Suprapubic skin (tissue), 4 donors: ENCODE results near the gene TUNAR. TPM values are rescaled to one million over a fixed set of nuclear protein-coding genes. Genes with fewer than 3 reads are reported as not detected.

ENCODE experiments used
- DNase-seq, 2 donors: peaks; one replicate each; pipeline ENCODE4 v3.0.0-alpha.2; 2019; ENCODE audit warnings: low spot score in 2 of 2
- H3K27ac ChIP-seq: fragments of 200-600 bp; sonication (generic); one replicate; pipeline ENCODE4 v1.5.1; 2019
- H3K27me3 ChIP-seq: fragments of 200-600 bp; sonication (generic); one replicate; pipeline ENCODE4 v1.5.1; 2019
- H3K36me3 ChIP-seq: fragments of 200-600 bp; sonication (generic); one replicate; pipeline ENCODE4 v1.5.1; 2019
- H3K4me1 ChIP-seq: fragments of 200-600 bp; sonication (generic); one replicate; pipeline ENCODE4 v1.5.1; 2019
- H3K4me3 ChIP-seq: fragments of 200-600 bp; sonication (generic); one replicate; pipeline ENCODE4 v1.5.1; 2019; ENCODE audit warnings: mild to moderate bottlenecking
- H3K9me3 ChIP-seq: fragments of 200-600 bp; sonication (generic); one replicate; pipeline ENCODE4 v1.5.1; 2019
- EP300 ChIP-seq: sonication (generic); formaldehyde crosslinking; IDR thresholded peaks from one replicate; pipeline ENCODE4 v1.6.1; 2017; ENCODE audit warnings: antibody characterized with exemption
- POLR2A ChIP-seq, 2 donors: fragments of 450-650 bp; IDR thresholded peaks; one replicate each; pipeline ENCODE4 v1.6.1; 2017; ENCODE audit warnings: antibody characterized with exemption in 2 of 2, mild to moderate bottlenecking in 2 of 2, moderate library complexity in 2 of 2
- POLR2AphosphoS5 ChIP-seq, 3 donors: sonication (generic); formaldehyde crosslinking; IDR thresholded peaks; one replicate each; pipeline ENCODE4 v1.6.1; 2017; ENCODE audit warnings: antibody characterized with exemption in 3 of 3
- WGBS: methylation state at CpG from one replicate; pipeline ENCODE4 v1.1.5; 2018; 5-methylcytosine and 5-hydroxymethylcytosine counted together
- total RNA-seq, 4 donors: library from RNA; depleted of rRNA; stranded (reverse); fragments of >200 nt; gene quantifications; one replicate each; pipeline ENCODE4 v1.1.0, GENCODE V29; 2016
- TF ChIP-seq, protein P1 (sequence below), 2 donors: fragments of 200-600 bp in 1 of 2; fragments of 450-650 bp in 1 of 2; sonication (generic) in 1 of 2; IDR thresholded peaks; one replicate each; pipeline ENCODE4 v1.5.1; 2016 to 2019; ENCODE audit warnings: antibody characterized with exemption in 2 of 2, mild to moderate bottlenecking in 1 of 2, moderate library complexity in 1 of 2

Gene TUNAR
- total RNA-seq, 4 donors from 2014 or later = not detected

DNA sequence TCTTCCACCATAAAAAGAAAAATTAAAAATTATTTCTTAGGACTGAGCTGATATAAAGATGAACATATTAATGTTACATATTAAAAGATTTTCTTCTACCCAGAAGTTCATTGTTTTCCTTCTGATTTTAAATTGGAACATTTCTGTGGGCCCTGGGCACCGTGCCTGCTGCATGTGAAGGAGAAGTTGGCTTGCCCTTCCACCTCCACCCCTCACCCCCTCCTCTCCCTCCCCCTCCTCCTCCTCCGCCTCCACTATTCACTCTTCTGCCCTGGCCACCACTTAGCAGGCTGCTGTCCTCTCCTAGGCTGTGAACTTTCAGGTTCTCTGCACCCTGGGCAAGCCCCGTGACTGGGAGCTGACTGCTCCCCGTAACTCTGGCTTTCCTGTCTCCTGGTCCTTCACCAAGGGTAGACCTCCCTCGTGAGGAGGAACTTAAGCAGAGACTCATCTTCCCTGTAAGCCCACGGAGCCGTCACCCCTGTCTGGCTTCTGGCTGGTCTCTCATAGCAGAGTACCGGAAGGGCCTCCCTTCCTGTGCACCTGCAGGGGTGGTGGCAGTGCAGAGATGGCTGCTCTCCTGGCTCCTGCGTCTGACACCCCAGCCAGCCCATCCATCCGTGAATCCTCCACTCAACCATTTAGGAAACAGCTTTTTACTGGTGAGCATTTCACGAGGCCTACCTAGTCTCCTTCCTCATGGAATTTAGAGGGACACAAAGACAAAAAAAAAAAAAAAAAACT lies 12.8 kb downstream of the TUNAR start:
- Histone ChIP-seq H3K36me3 (no peaks in the 10 kb centered on the region), H3K4me3 (no peak overlapping the region), H3K4me1 (no peaks in the 10 kb centered on the region), H3K27me3 (peaks cover 38% of the 10 kb centered on the region), H3K9me3 (no peaks in the 10 kb centered on the region), H3K27ac (no peak overlapping the region)
- WGBS = 74% methylated on average over 11 of the region's 11 CpGs
- no peak for TF ChIP-seq POLR2AphosphoS5 (IDR thresholded peaks at IDR 0.05)
- TF ChIP-seq EP300 = no peak
- TF ChIP-seq POLR2A (IDR thresholded peaks at IDR 0.05) = no peak
- TF ChIP-seq, protein P1, sequence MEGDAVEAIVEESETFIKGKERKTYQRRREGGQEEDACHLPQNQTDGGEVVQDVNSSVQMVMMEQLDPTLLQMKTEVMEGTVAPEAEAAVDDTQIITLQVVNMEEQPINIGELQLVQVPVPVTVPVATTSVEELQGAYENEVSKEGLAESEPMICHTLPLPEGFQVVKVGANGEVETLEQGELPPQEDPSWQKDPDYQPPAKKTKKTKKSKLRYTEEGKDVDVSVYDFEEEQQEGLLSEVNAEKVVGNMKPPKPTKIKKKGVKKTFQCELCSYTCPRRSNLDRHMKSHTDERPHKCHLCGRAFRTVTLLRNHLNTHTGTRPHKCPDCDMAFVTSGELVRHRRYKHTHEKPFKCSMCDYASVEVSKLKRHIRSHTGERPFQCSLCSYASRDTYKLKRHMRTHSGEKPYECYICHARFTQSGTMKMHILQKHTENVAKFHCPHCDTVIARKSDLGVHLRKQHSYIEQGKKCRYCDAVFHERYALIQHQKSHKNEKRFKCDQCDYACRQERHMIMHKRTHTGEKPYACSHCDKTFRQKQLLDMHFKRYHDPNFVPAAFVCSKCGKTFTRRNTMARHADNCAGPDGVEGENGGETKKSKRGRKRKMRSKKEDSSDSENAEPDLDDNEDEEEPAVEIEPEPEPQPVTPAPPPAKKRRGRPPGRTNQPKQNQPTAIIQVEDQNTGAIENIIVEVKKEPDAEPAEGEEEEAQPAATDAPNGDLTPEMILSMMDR (IDR thresholded peaks at IDR 0.05) = no peak
- no peak for DNase-seq

DNA sequence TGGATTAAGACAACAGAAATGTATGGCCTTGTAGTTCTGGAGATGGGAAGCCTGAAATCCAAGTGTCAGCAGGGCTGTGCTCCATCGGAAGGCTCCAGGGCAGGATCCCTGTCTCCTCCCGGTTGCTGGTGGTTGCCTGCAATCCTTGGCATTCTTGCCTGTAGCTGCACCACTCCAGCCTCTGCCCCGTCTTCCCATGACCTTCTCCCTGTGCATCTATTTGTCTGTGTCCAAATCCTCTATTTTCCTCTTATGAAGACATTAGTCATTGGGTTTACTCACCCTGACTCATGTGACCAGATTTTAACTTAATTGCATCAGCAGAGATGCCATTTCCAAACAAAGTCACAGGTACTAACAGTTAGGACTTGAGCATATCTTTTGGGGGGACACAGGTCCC lies 15.1 kb downstream of the TUNAR start:
- Histone ChIP-seq H3K9me3 (no peaks in the 10 kb centered on the region), H3K27me3 (peaks cover 54% of the 10 kb centered on the region), H3K27ac (no peak overlapping the region), H3K36me3 (no peaks in the 10 kb centered on the region), H3K4me3 (no peak overlapping the region), H3K4me1 (no peaks in the 10 kb centered on the region)
- TF ChIP-seq EP300 (no peak), POLR2A (IDR thresholded peaks at IDR 0.05) (no peak), POLR2AphosphoS5 (IDR thresholded peaks at IDR 0.05) (no peak)
- TF ChIP-seq, protein P1 (IDR thresholded peaks at IDR 0.05) = no peak
- 57% methylated on average over 3 of the region's 3 CpGs for whole genome bisulfite sequencing
- no peak for DNase-seq

DNA sequence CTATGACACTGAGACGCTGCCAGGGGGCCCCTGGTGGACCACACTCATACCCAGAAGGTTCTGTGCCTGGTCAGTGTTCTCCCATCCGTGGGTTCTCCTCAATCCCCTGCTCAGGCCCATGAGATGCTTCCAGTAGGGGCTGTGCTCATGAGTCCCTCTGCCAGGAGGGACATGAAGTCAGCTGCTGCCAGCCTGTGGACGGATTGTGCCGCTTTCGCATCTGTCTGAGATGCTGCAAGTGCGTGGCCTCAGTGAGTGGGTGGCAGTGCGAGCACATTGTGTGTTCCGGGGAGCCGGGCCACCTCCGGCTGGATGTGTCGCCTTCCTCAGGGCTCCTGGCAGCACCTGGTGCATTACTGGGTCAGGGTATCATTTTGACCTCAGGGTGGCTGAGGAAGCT lies 15.5 kb downstream of the TUNAR start:
- H3K4me3 ChIP-seq = no peak overlapping the region
- no peak for TF ChIP-seq POLR2A (IDR thresholded peaks at IDR 0.05)
- no peak for TF ChIP-seq POLR2AphosphoS5 (IDR thresholded peaks at IDR 0.05)
- TF ChIP-seq, protein P1 (IDR thresholded peaks at IDR 0.05) = no peak
- no peak for TF ChIP-seq EP300
- H3K9me3 ChIP-seq = no peaks in the 10 kb centered on the region
- H3K36me3 ChIP-seq = no peaks in the 10 kb centered on the region
- H3K27me3 ChIP-seq = peaks cover 56% of the 10 kb centered on the region
- no peak overlapping the region for H3K27ac ChIP-seq
- 84% methylated on average over 11 of the region's 11 CpGs for WGBS
- DNase-seq = no peak
- H3K4me1 ChIP-seq = no peaks in the 10 kb centered on the region

DNA sequence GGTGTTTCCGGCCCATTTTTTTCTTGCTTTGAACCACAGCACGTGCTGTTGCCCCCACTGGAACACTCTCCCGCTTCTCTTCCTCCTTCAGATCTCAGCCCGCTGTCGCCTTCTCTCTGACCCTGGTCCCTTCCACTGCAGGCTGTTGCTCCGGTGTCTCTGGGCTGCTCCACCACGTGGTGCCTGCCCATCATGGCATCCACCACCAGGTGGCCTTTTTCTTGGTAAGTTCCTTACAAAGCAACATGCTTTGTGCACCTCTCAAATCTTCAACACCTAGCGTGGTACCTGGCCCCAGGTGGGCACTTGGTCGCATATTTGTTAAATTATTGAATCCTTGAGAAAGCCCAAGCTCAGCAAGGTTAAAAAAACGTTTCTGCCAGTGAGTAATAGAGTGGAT lies 19.1 kb downstream of the TUNAR start:
- no peak for DNase-seq
- no peaks in the 10 kb centered on the region for H3K9me3 ChIP-seq
- H3K36me3 ChIP-seq = no peaks in the 10 kb centered on the region
- H3K4me3 ChIP-seq = no peak overlapping the region
- no peak for TF ChIP-seq POLR2AphosphoS5 (IDR thresholded peaks at IDR 0.05)
- no peak overlapping the region for H3K27ac ChIP-seq
- 50% methylated on average over 10 of the region's 10 CpGs for WGBS
- no peaks in the 10 kb centered on the region for H3K4me1 ChIP-seq
- H3K27me3 ChIP-seq = peaks cover 70% of the 10 kb centered on the region

DNA sequence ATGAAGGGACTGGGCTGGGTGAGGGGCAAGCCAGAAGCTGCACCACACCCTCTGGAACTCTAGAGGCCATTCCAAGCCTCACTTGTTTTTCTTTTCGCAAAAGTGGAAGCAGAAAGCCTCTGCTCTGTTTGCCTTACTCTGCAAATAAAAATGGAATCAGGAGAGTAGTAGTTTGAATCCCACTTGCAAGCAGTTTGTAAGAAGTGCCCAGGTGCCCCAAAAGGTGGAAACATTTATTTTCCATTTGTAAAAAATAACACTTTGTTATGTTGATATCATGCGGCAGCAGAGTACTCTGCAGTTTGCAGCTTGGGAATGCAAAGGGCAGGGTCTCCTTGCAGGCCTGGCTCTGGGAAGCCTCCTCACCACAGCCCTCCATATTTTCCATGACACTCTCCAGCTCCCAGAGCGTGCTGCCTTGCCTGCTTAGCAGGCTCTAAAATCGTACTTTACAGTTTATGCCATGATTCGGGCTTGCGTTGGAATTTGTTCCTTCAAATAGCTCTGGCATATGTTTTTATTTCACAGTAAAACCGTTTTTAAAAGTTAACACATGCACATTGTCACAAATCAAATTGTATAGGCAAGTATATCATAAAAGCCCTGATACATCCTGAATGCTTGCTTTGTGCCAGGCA lies 20.0 kb downstream of the TUNAR start:
- WGBS = 55% methylated on average over 7 of the region's 7 CpGs

More for the DNA sequence above, 20.0 kb downstream of the TUNAR start:
- Histone ChIP-seq H3K27ac (no peak overlapping the region), H3K27me3 (peaks cover 71% of the 10 kb centered on the region), H3K9me3 (no peaks in the 10 kb centered on the region), H3K4me3 (no peak overlapping the region), H3K36me3 (no peaks in the 10 kb centered on the region), H3K4me1 (no peaks in the 10 kb centered on the region)
- no peak for DNase-seq
- TF ChIP-seq POLR2AphosphoS5 (IDR thresholded peaks at IDR 0.05) (no peak), EP300 (no peak), POLR2A (IDR thresholded peaks at IDR 0.05) (no peak)
- TF ChIP-seq, protein P1 (IDR thresholded peaks at IDR 0.05) = no peak
